Liver (tissue), 3 donors: ENCODE data around the gene NUP214.

Source experiments
- CTCF ChIP-seq: fragments of 150-350 bp; IDR thresholded peaks from 2 replicates; pipeline ENCODE4 v1.5.1; 2017; ENCODE audit warnings: improper control_type of control experiment, low read depth, low read length; ENCODE audit not compliant: missing input control
- HNF4G ChIP-seq: IDR thresholded peaks from 2 replicates; pipeline ENCODE4 v1.6.1; 2016; ENCODE audit warnings: antibody characterized with exemption
- JUND ChIP-seq, 2 donors: IDR thresholded peaks; 2 replicates each; pipeline ENCODE4 v1.6.1; 2016; ENCODE audit warnings: antibody characterized with exemption in 2 of 2
- RAD21 ChIP-seq, 2 donors: IDR thresholded peaks; 2 replicates each; pipeline ENCODE4 v1.6.1; 2016; ENCODE audit warnings: antibody characterized with exemption in 2 of 2, mild to moderate bottlenecking in 2 of 2
- REST ChIP-seq: IDR thresholded peaks from 2 replicates; pipeline ENCODE4 v1.6.1; 2016; ENCODE audit warnings: antibody characterized with exemption, mild to moderate bottlenecking
- TAF1 ChIP-seq: conservative IDR thresholded peaks from 2 replicates; pipeline ENCODE4 v1.6.1; 2016; ENCODE audit warnings: antibody characterized with exemption, mild to moderate bottlenecking
- YY1 ChIP-seq: IDR thresholded peaks from 2 replicates; pipeline ENCODE4 v1.6.1; 2016; ENCODE audit warnings: antibody characterized with exemption, mild to moderate bottlenecking
- donor health status: healthy.
- donor health status: healthy.

GRCh38 chr9:131237291-131237690 is 111.9 kb downstream of the NUP214 start:
- TF ChIP-seq REST (no peak), HNF4G (no peak), CTCF (no peak), TAF1 (no peak), JUND (IDR thresholded peaks at IDR 0.05) (no peak), YY1 (no peak), RAD21 (IDR thresholded peaks at IDR 0.05) (no peak)
